GM20000 (cell line): ENCODE data around the gene ZMAT5.

Experiments
- DNase-seq: peaks from one replicate; pipeline ENCODE4 v3.0.0; 2012; ENCODE audit warnings: low spot score
- TF ChIP-seq, protein P1 (sequence below): IDR thresholded peaks from 2 replicates; pipeline ENCODE4 v1.5.1; 2012; ENCODE audit warnings: mild to moderate bottlenecking, control low read depth; ENCODE audit errors: extremely low read depth, missing control alignments

ZMAT5 gene

GRCh38 chr22:29700900-29701154 lies 66.0 kb downstream of the ZMAT5 start:
- DNase-seq = no peak
- TF ChIP-seq, protein P1, sequence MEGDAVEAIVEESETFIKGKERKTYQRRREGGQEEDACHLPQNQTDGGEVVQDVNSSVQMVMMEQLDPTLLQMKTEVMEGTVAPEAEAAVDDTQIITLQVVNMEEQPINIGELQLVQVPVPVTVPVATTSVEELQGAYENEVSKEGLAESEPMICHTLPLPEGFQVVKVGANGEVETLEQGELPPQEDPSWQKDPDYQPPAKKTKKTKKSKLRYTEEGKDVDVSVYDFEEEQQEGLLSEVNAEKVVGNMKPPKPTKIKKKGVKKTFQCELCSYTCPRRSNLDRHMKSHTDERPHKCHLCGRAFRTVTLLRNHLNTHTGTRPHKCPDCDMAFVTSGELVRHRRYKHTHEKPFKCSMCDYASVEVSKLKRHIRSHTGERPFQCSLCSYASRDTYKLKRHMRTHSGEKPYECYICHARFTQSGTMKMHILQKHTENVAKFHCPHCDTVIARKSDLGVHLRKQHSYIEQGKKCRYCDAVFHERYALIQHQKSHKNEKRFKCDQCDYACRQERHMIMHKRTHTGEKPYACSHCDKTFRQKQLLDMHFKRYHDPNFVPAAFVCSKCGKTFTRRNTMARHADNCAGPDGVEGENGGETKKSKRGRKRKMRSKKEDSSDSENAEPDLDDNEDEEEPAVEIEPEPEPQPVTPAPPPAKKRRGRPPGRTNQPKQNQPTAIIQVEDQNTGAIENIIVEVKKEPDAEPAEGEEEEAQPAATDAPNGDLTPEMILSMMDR = no peak

DNA sequence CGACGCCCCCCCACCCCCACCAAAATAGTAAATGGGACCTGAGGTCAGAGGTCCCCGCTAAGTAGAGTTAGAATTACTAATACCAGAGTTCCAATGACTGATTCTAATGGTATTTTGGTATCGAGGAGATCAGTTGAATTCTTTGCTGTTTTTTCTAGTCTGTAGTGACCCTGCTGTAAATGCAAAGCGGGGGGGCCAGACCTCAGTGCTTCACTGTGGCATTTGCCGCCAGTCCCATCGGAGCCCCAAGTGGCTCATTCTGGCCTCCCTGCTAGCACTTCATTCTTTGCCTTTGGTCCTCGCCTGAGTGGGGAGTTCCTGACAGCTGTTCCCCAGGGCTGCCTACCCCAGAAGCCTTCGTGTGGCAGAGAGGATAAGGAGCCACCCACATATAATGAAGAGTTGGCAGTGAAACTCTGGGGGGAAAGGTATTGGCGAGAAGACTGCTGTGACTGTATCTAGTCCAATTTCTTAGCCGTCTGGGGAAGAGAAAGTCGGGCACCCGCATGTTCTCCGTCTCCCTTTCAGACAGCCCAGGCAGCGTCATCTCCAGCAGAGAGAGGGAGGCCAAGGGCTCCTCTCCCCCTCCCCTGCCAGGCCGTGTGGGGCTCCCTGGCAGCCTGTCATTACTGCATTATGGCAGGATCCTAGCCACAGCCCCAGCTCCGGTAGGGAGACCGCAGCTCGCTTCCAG lies 66.5 kb downstream of the ZMAT5 start:
- TF ChIP-seq, protein P1 = no peak
- DNase-seq = no peak

DNA sequence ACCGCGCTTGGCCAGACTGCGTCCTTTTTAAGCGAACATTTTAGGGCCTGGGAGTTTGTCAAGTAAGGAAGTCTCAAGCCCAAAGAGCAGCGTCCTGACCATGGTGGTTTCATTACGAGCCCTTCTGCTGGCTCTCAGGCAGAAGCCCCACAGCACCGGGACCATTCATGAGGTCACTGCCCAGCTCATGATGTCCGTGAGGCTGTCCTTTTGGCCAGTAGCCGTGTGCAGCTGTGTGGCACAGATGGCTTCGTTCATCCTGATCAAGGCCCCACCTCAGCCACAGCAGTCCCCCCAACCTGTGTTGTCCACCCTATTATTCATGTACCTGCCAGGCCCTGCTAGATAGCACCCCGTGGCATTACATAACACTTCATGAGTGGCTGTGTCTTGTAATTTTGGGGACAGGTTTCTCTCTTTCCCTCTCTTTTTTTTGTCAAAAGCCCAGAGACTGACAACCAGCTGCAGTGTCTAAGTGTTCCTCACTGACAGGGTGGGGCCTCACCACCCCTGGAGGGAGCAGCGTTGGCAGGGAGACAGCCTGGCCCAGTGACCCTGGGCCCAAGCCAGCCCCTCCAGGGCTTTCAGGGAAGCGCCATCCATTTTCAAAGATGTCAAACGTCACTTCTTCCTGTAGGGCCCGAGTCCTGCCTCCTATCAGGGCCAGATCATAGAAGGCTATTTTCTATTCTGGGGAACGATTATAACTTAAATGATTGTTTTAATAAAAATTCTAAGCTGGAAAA lies 68.8 kb downstream of the ZMAT5 start:
- TF ChIP-seq, protein P1 = no peak
- no peak for DNase-seq

- DNase-seq = no peak
Measured at GRCh38 chr22:29695129-29695926, 71.5 kb downstream of the ZMAT5 start.

GRCh38 chr22:29693671-29694070 lies 73.1 kb downstream of the ZMAT5 start:
- TF ChIP-seq, protein P1 = no peak
- no peak for DNase-seq

More at GRCh38 chr22:29695129-29695926, 71.5 kb downstream of the ZMAT5 start:
- TF ChIP-seq, protein P1 = no peak

DNA sequence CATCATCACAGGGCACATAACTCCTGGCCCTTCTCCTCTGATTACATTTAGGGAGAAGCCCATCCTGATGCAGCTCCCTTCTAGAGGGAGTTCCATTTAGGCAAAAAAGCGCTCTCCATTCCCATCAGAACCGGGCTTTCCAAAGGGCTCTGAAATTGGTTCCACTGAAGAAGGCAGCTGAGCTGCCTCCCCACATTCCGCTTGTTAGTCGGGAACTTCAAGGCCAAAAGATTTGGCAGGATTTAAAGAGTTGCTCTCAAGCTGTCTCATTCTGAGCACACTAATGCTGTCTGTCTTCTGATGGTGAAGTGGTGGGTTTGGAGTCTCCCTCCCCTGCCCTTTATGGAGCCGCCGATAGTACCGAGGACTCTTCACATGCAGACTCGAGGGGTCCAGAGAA lies 73.6 kb downstream of the ZMAT5 start:
- TF ChIP-seq, protein P1 = no peak
- no peak for DNase-seq

DNA sequence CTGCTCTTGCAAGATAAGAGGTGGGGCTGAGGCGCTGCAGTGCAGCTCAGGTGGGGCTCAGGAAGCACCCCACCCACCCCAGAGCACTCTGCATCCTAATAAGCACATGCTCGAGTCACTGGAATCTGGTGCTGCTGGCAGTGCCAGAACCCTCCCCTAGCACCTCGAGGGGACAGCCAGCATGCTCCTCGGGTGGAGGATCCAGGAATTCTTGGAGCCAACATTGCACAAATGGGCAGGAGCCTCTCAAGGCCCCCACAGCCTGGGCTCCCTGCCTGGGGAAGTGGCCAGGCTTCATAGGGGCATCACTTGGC lies 74.5 kb downstream of the ZMAT5 start:
- DNase-seq = no peak
- TF ChIP-seq, protein P1 = no peak
